Amygdala (tissue), 56 donors: ENCODE data around the gene USP20.

ENCODE experiments used
- DNase-seq, 56 donors: peaks; one replicate each; lab custom pipeline; 2025; lab: John Stamatoyannopoulos, UW

Gene USP20

DNA sequence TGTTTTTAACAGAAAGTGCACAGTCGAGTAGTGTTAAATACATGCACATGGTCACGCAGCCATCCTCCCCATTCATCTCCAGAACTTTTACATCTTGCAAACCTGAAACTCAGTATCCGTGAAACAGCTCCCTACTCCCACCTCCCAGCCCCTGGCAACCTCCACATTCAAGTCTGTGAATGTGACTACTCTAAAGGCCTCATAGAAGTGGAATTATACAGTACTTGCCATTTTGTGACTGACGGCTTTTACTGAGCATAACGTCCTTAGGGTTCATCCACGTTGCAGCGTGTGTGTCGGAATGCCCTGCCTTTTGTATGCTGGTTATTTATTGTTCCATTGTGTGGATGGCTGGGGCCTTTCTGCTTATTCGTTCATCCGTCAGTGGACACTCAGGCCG, 35.8 kb downstream of the USP20 start:
- DNase-seq, result no peak

DNA sequence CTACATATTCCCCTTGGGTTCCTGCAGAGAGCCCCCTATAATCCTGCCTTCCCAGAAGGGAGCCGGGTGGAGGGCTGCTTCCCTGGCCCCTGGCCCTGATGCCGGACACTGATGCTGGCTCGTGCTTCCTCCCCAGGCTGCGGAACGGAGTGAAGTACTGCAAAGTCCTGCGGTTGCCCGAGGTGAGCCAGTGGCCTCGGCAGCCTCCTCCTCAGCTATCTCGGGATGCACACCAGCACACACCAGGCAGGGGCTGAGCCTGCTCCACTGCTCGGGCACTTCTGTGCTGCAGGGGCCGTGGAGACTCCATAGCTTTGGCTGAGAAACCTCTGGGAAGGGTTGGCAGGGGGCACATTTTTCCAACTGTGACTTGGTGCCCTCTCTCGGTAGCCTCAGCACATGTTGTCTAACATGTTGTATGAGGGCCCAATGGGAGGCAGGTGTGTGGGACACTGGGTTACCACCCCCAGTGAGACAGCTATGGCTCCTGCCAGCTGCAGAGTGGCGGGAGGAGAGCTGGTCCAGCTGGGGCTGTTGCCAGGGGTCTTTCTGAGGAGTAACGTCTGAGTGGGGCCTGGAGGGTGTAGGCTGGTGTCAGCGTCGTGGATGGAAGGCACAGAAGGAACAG, 38.4 kb downstream of the USP20 start:
- no peak for DNase-seq

DNA sequence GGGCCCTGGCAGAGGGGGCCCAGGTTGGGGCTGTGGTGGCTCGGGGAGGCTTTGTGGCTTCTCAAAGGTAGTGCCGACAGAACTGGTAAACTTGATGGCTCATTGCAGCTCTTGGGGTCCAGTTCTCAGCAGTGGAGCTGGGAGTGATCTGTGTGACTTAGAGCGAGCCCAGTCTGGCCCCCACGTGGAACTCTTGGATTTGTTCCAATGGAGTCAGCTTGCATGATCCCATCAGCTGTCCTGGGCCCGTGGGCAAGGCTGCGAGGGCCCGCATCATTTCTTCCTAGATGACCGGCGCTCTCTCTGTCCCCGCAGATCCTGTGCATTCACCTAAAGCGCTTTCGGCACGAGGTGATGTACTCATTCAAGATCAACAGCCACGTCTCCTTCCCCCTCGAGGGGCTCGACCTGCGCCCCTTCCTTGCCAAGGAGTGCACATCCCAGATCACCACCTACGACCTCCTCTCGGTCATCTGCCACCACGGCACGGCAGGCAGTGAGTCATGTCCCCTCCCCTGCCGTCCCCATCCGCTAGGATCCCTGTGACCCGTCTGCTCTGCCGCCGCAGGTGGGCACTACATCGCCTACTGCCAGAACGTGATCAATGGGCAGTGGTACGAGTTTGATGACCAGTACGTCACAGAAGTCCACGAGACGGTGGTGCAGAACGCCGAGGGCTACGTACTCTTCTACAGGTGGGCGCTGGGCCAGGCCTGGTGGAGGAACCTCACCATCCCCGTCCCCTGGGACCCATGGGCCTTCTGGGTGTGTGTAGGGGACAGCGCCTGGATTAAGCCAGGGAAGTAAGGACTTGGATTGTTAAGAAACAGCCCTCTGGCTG, 39.2 kb downstream of the USP20 start:
- no peak for DNase-seq

DNA sequence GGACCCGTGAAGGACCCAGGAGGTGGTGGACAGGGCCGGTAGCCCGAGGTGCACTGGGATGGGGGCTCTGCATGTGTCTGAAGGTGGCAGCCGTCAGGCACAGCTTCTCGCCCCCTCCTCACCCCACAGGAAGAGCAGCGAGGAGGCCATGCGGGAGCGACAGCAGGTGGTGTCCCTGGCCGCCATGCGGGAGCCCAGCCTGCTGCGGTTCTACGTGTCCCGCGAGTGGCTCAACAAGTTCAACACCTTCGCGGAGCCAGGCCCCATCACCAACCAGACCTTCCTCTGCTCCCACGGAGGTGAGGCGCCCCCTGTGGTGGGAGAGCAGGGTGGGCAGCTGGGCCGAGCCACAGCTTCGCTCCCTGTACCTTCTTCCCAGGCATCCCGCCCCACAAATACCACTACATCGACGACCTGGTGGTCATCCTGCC, 39.9 kb downstream of the USP20 start:
- DNase-seq, result no peak

DNA sequence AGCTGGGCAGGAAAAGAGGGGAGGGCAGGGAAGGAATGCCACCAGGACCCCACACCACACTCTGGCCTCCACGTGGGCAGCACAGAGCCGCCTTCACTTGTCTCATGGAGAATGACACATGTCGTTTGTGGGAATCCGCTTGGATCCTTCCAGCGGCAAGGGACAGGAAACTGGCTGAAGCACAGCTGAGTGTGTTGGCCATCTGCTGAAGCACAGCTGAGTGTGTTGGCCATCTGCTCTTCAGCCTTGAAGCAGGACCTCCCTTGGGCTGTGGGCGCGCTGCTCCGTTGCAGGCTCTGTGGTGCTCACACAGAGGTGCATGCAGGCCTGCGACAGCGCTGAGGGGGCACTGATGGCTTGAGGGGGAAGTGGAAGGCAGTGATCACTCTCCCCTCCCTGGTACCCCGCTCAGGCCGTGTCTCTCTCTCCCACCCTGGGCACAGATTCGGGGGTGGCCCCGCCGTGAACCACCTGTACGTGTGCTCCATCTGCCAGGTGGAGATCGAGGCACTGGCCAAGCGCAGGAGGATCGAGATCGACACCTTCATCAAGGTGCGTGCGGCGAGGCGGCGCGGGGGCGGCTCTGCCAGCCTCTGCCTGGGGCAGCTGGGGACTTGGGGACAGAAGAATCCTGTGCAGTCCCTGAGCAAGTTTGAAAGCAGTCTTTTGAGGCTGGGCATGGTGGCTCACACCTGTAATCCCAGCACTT, 40.6 kb downstream of the USP20 start:
- no peak for DNase-seq

DNA sequence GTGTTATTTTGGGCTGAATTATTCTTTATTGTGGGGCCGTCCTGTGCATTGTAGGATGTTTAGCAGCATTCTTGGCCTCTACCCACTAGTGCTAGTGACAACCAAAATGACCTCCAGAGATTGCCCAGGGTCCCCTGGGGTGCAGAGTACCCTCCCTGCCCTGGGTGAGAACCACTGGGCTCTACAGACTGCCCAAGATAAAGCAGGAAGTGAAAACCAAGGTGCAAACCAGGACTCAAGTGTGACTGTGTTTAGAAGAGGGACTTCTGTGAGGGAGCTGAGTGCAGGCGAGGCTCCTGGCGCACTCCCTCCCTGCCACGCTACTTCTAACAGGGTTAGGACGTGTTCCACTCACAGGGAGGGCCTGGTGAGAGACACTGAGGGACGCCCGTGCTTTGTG, 41.6 kb downstream of the USP20 start:
- no peak for DNase-seq

DNA sequence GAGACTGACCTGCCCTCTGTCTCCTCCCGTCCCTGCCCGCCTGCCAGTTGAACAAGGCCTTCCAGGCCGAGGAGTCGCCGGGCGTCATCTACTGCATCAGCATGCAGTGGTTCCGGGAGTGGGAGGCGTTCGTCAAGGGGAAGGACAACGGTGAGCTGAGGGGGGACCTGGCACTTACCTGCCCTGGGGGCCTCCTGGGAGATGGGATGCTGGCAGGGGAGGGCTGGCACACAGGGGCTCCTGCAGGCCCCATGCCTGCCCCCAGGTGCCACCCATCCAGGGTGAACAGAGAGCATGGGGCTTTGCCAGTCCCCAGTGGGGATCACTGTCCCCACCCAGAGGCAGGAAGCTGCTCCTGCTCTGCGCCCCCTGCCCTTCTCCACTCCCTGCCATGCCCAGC, 43.0 kb downstream of the USP20 start:
- no peak for DNase-seq

DNA sequence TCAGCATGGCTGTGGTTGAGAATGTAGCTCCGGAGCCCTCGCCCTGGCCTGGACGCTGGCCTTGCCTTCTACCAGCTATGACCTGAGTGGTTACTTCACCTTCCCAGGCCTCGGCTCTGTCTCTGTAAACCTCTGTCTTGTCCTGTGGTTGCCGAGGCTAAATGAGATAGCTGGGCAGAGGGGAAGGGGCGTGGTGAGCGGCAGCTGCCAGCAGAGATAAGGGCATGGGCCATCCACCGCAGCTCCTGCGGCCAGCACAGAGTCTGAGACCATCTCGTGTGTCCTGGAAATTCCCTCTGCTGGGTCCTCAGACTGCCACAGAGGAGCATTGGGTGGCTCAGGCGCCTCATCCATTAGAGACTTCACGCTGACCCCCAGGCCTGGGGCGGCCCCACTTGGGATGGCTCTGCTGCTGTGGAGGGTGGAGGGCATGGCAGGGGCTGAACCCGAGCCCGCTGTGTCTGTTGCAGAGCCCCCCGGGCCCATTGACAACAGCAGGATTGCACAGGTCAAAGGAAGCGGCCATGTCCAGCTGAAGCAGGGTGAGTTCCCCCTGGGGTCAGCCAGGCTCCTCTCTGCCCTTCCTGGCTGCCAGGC, 43.9 kb downstream of the USP20 start:
- DNase-seq, result no peak

DNA sequence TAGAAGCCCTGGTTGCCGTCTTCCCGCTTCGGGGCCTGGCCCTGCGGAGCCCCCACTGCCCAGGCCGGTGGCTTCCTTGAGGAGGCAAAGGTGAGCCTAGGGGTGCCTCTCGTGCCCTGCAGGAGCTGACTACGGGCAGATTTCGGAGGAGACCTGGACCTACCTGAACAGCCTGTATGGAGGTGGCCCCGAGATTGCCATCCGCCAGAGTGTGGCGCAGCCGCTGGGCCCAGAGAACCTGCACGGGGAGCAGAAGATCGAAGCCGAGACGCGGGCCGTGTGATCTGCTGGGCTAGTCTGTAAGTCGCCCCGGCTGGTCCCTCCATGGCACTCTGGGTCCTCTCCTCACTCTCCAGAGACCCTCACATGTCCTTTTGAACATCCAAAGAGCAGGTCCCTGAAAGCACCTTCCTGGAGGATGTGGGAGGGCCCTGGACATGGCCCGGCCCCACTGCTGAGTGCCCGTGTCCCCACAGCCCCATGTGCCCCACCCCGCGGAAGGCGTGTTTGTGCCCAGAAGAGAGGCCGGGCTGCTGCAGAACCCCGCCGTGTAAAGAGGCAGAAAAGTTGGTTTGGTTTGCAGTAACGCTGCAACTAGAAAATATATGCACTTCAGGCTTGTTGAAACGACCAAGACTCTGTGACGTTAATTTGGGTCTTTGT, 44.9 kb downstream of the USP20 start:
- DNase-seq, result no peak

DNA sequence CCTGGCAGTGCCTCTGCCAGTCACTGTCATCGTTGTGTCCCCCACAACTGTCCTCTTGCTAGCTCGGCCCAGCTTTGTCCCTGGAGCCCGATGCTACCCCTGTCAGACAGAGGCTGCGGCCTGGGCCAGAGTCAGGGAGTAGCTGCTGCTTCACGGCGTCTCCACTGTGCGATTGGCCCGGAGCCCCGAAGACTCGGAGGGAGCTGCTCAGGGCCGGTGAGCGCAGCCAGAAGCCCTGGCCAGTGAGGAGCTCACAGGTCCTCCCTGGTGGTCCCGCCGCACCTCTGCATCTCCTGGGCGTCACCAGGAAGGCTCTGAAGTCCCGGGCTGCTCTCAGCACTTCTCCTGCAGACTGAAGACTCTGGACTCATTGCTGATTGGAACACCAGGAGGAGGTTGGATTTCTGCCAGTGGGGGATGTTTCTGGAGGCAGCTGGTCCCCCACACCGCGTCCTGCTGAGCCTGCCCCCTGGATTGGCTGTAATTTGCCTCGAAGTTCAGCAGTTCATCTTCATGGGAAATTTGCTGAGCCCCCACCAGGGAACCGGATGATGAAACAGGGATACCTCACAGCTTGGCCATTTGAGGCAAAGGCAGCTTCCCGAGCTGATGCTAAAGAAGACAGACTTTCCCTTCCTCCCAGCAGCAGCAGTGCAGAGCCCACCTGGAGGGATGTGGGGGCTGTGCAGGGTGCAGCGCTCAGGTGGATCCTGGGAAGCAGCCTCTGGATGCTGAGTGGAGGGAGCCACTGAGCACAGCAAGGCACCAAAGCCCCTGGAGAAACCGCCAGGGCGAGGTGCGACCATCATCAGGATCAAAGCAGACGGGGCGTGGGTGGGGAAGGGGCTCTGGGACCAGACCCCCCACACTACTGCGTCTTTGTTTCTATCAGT, 45.6 kb downstream of the USP20 start:
- no peak for DNase-seq

DNA sequence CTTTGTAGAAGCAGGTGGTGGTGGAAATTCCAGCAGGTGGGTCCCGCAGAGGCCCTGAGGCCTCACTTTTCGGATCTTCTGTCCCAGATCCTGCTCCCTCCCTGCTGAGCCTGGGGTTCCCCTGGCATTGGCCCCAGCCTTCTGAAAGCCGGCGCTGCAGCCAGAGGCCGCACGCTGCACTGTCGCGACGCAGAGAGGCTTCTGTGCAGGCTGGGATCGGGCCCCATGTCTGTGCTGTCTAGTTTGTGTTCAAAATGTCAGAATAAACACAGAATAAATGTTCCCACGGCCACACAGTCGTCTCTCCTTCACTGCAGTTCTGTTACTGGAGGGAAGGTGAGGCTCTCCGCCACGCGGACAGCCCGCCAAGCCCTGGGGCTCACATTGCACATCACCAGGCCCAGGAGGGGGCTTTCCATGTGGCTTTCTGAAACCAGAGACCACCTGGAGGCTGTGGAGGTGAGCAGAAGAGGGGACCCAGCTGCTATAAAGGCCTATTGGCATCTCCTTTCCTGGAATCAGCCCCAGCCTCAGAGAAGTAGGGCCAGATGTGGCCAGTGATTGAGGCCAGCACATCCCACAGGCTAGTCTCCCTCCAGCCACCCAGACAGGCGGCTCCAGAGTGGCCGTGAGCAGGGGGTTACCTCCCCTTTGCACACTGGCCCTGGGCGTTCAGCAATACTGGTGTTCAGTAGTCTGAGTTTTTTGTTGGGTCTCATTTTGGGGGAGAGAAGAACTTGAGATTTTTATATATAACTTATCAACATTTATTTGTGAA, 46.5 kb downstream of the USP20 start:
- DNase-seq, result no peak

DNA sequence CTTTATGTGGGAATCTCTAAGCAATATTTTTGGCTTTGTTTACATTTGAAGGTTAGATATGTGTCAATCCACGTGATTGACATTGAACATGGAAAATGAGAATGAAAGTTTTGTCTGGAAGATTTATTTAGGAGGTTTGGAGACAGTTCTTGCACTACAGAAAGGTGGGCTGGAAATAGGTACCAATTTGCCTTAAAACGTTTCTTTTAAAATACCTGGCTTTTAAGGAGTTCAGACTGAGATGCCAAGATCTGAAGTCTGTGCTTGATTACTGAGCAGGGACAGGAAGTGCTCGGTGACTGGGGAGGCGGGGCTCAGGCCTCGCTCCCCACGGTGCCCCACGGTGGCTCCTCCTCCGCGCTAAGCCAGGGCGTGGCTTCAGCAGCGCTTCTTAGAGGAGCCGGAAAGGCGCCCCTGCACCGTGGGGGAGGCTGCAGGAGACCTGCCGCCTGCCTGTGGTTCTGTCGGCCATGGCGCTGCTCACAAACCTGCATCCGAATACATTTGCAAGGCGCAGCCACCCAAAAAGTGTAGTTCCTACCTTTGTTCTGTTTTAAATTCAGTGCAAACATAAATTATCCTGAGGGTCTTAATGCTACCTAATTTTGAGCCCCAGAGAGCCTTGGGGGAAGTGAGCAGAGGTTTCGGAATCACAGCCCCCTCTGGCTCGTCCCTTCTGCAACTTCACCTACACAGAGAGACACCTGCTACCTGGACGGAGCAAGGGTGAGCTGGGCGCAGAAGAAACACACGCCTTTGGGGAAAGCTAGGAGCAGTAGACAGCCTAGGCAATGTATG, 49.2 kb downstream of the USP20 start:
- DNase-seq, result peak in 47 of 56 donors; percentile 17 to 81 (median 50)

DNA sequence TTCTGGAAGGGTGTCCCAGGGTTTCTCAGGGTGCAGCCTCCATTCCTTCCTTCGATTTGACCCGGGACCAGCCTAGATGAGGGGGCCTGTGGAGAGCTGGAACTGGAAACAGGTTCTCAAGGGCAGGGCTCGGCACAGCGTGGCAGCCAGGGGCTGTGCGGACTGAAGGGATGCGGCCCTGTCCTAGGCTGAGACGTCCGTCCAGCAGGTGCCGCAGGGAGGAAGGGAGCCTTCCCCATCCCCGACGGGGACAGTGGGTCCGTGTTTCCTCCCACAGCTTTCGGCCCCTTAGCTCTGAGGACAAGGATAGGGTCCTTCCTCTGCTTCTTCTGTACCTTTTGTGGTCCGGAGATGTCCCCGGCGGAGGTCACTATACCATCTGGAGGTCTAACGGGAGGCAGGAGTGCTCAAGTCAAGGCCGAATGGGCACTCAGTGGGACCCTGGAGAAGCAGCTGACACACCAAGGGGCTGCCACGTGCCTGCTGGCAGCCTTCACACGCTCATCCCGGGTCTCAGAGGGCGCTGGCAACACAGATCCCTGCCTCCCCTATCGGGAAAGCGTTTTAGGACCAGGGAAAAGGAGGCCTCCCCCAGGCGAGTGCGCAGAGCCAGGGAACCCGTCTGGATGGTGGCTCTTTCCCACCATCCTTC, 49.9 kb downstream of the USP20 start:
- DNase-seq, result peak in 4 of 56 donors; percentile 23 to 62 (median 44)

DNA sequence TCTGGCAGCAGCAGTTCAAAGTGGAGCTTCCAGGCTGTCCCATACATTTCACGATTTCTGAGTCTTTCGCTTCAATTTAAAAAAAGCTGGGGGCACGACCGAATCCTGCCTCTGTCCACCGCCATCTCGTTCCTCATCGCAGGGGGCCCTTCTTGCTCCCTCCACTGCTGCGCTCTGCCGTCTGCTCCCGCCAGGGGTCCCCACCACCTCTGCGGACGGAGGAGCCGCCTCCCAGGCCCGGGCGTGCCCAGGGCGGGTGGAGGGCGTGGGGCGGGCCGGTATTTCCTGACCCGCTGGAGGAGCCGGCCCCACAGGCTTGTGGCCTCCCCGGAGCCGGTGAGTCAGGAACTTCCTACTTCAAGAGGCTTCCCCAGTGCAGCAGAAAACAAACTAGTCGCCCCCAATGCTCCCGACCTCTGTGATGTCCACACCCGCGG, 50.4 kb downstream of the USP20 start:
- DNase-seq, result peak in 54 of 56 donors; percentile 18 to 87 (median 70)

DNA sequence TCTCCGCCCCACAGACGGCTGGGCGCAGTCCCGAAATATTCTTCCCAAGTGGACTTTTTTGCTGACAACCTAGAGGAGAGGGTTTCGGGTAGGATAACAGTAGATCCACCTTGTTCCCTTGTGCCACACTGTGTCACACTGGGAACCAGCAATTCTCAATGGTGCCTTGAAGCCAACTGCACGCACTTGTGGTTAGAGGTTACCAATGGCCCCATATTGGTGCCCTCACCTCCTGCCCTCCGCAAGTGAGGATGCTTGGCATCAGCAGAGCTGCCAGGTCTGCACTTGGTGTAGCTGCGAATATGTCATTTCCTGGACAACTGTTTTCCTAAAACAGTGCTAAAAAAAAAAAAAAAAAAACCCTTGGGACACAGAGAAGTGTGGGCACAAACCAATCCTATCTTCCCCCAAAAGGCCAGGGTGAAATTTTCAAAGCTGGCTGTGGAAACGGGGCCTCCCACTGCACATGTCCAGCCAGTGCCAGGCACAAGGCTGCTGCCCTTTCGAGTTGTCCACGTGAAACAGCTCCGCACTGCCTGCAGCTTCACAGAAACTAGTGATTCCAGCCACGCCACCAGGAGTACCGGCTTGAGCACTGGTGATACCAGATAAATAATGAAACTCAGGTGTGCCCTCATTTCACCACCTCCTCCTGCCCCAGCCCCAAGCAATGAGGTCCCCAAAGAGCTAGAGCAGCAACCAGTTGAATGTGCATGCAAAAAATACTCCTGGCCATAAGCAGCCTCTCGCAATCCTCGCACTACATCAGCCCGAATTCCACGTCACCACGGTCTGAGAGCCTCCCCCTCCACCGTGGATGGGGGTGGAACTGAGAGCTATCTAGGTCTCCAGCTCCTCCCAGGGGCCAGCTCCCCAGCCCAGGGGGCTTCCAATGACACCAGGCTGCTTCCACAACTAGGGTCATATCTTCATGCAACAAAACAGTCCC, 51.2 kb downstream of the USP20 start:
- peak in 22 of 56 donors; percentile 10 to 70 (median 38) for DNase-seq
